WI38 (cell line): Measurements from ENCODE around the gene NOS2.

Experiments
- H3K4me3 ChIP-seq: 2 replicates; pipeline ENCODE4 v1.5.1; 2011; ENCODE audit warnings: low read depth, mild to moderate bottlenecking, control low read depth, low read length
- TF ChIP-seq, protein P1 (sequence below): IDR thresholded peaks from 2 replicates; pipeline ENCODE4 v1.5.1; 2012; ENCODE audit warnings: low read depth, mild to moderate bottlenecking, control low read depth, low read length

NOS2 gene

DNA sequence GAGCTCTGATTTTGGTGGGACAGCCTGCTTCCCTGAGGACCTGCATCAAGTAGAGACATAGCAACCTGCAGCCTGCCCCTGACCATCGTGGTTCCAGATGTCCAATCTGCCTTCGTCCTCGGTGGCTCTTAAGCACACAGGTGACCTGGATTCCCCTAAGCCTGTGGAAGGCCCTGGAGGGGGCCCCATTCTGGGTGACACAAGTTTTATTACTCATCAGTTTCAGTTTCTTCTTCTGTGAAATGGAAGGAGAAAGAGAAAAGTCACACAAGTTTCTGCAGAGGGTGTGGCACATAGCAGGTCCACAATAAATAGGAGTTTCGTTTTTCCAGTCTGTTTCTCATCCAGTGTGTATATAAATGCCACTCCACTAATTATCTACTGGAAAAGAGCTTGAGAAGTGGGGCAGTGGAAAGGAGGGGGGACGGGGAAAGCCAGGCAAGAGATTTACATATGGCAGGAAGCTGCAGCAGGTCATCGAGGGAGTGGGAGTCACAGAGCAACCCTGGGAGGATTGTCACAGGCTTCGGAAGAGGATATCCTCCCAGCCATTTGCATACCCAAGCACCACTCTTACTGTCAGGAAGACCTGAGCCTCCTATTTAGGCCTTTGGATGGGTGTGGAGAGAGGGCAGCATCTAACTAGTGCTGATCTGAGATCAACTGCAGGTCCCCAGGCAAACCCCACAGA is 10.0 kb upstream of the NOS2 start:
- H3K4me3 ChIP-seq = no peak overlapping the region

DNA sequence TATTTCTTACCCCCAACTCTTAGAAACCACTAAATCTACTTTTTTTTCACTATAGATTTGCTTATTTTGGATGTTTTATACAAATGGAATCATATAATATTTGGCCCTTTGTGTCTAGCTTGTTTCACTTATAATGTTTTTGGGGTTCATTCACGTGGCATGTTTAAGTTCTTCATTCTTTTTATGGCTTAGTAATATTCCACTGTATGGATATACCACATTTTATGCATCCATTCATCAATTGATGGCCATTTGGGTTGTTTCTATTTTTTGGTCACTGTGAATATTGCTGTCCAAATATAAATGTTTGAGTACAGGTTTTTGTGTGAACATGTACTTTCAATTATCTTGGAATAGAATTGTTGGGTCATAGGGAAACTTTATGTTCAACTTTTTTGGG is 9.2 kb upstream of the NOS2 start:
- no peak overlapping the region for H3K4me3 ChIP-seq
- TF ChIP-seq, protein P1, sequence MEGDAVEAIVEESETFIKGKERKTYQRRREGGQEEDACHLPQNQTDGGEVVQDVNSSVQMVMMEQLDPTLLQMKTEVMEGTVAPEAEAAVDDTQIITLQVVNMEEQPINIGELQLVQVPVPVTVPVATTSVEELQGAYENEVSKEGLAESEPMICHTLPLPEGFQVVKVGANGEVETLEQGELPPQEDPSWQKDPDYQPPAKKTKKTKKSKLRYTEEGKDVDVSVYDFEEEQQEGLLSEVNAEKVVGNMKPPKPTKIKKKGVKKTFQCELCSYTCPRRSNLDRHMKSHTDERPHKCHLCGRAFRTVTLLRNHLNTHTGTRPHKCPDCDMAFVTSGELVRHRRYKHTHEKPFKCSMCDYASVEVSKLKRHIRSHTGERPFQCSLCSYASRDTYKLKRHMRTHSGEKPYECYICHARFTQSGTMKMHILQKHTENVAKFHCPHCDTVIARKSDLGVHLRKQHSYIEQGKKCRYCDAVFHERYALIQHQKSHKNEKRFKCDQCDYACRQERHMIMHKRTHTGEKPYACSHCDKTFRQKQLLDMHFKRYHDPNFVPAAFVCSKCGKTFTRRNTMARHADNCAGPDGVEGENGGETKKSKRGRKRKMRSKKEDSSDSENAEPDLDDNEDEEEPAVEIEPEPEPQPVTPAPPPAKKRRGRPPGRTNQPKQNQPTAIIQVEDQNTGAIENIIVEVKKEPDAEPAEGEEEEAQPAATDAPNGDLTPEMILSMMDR = no peak

More for the DNA sequence above, 10.0 kb upstream of the NOS2 start:
- TF ChIP-seq, protein P1 = no peak

GRCh38 chr17:27808628-27809027 is 8.3 kb upstream of the NOS2 start:
- TF ChIP-seq, protein P1 = no peak
- H3K4me3 ChIP-seq = no peak overlapping the region

DNA sequence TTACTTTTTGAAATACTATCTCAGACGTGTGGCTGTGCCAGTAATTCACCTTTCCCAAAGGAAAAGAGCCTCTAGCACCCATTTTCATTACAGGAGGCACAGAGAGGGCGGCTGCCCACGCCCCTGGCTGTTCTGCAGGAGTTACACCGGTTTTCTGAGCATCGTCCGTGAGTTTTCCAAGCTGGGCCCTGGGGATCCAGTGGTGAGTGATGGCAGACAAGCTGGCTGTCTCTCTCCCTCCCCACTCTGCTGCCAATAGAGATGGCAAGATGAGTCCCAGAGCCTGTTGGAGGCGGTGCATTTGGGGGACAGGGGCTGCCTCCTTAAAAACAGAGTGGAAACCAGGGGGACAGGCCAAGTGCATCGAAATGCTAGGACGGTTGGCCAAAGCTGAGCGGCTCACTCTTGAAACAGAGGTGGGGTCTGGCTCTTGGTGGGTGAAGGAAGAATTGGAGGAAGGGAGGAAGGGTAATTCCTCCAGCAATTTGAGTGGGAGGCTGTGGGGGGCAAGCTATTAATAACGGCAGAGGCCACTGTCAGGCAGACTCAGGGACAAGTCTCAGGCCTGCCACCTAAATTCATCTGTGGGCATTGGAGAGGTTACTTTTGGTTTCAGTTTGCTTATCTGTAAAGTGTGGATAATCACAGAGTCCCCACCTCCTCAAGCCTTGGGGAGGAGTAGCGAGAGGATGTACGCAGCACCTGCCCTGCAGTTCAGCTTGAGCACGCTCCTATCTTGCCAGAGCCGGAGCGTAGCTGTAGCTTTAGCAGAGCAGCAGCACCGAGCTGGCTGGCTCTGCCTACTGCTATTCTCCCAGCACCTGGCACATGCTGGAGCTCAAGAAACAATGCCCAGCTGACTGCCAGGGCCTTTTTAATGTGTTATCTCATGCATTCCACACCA is 7.5 kb upstream of the NOS2 start:
- TF ChIP-seq, protein P1 = no peak
- no peak overlapping the region for H3K4me3 ChIP-seq

DNA sequence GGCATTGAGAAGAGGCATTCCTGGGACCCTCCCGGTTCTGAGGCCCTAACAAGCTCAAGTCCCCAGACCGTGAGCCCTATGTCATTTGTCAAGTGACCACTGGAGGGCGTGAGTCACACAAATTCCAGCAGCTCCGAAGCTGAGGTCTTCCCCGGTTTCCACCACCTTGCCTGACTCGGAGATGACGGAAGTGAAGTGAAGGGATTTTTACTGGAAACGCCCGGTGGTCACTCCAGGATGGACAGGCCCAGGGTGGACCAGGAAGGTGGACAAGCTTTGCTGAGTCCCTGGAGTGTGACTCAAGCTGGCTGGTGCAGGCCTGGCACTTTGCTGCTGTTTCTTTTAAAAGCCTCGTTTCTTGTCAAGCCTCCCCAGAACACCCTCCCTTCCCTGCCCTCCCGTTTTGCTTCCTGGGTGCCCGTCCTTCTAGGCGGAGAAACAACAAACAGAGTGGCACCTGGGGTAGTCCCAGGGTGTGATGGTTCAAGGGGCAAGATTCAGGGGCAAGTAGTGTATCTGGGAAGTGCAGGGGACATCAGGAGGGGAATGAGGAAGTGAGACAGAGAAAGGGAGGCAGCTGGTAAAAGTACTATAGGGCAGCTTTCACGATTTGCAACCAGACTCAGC is 5.3 kb upstream of the NOS2 start:
- TF ChIP-seq, protein P1 = peak; percentile 80
- peak overlapping the region; percentile 5 for H3K4me3 ChIP-seq

- TF ChIP-seq, protein P1 = no peak
- H3K4me3 ChIP-seq = no peak overlapping the region
Measured at GRCh38 chr17:27804113-27804512, 3.8 kb upstream of the NOS2 start.
